GM23248 (cell line): ENCODE measurements around the gene MXRA5.

Experiments
- EZH2 ChIP-seq: fragments of 200-600 bp; sonication (generic); IDR thresholded peaks from 2 replicates; pipeline ENCODE4 v1.6.1; 2018; ENCODE audit warnings: antibody characterized with exemption, mild to moderate bottlenecking; ENCODE audit not compliant: insufficient read depth, poor library complexity, severe bottlenecking
- EZH2phosphoT487 ChIP-seq: fragments of 200-600 bp; sonication (generic); IDR thresholded peaks from 2 replicates; pipeline ENCODE4 v1.6.1; 2018; ENCODE audit warnings: antibody characterized with exemption, moderate library complexity, mild to moderate bottlenecking, low read depth; ENCODE audit not compliant: insufficient read depth

GRCh38 chrX:3393178-3393577, 46.7 kb upstream of the MXRA5 start:
- no peak for TF ChIP-seq EZH2
- TF ChIP-seq EZH2phosphoT487 = no peak
